GM12878 (cell line): ENCODE data around the gene ELMOD3.
"Not testable (repeated sequence)": the region's sequence is repeated elsewhere in the genome, so short reads cannot be mapped to it uniquely, and the experiment has no call there.

Source experiments
- CHD1 ChIP-seq: IDR thresholded peaks from 2 replicates; pipeline ENCODE4 v1.6.1; 2012; ENCODE audit warnings: low read depth, low read length, improper control_type of control experiment
- EP300 ChIP-seq, 2 experiments: fragments of 150-350 bp in 1 of 2; IDR thresholded peaks; 2 replicates each; pipeline ENCODE4 v1.6.1; 2011 to 2012; ENCODE audit warnings: low read depth in 2 of 2, low read length in 2 of 2, borderline replicate concordance in 1 of 2, improper control_type of control experiment in 1 of 2, inconsistent platforms in 1 of 2; ENCODE audit not compliant: control insufficient read depth in 1 of 2

GRCh38 chr2:85329701-85330100 lies 24.9 kb upstream of the ELMOD3 start:
- not testable (repeated sequence) for TF ChIP-seq EP300 (IDR thresholded peaks at IDR 0.05; ENCODE audit: borderline replicate concordance in 1 of 2, control insufficient read depth in 1 of 2, low read depth in 2 of 2, low read length in 2 of 2); CHD1
